ENCODE results near the gene ZFP69. TPM values are rescaled to one million over a fixed set of nuclear protein-coding genes. Genes with fewer than 3 reads are reported as not detected.
"Not testable (repeated sequence)": the region's sequence is repeated elsewhere in the genome, so short reads cannot be mapped to it uniquely, and the experiment has no call there.

Gene ZFP69
- total RNA-seq, 4 donors from 2014 or later = 2.5 to 5.8 (median 4.4) TPM

DNA sequence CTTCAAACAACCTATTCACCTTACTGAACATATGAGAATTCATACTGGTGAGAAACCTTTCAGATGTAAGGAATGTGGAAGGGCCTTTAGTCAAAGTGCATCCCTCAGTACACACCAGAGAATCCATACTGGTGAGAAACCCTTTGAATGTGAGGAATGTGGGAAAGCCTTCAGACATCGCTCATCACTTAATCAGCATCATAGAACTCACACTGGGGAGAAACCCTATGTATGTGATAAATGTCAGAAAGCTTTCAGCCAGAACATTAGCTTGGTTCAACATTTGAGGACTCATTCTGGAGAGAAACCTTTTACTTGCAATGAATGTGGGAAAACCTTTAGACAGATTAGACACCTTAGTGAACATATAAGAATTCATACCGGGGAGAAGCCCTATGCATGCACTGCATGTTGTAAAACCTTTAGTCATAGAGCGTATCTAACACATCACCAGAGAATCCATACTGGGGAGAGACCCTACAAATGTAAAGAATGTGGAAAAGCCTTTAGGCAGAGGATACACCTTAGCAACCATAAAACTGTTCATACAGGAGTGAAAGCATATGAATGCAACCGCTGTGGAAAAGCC, 18.3 kb downstream of the ZFP69 start:
- 100% methylated on average over 4 of the region's 4 CpGs for WGBS
- Histone ChIP-seq H3K9me3 (peaks cover 6 to 82% (median 62%) of the 10 kb centered on the region in 4 donors), H3K27me3 (no peaks in the 10 kb centered on the region), H3K4me3 (no peak overlapping the region), H3K27ac (replicated peaks in 1 of 4) (no peak overlapping the region), H3K4me1 (no peaks in the 10 kb centered on the region), H3K36me3 (peaks cover 15 to 80% (median 56%) of the 10 kb centered on the region in 4 donors)
- intact Hi-C loops (cut with DNase I) = no loop called here
- DNase-seq (ENCODE audit: extremely low spot score) = no peak
- TF ChIP-seq POLR2AphosphoS5 (IDR thresholded peaks at IDR 0.05) (no peak), EP300 (IDR thresholded peaks at IDR 0.05) (no peak), POLR2A (IDR thresholded peaks at IDR 0.05; ENCODE audit: low read depth) (no peak), CTCF (IDR thresholded peaks at IDR 0.05) (no peak)

- Histone ChIP-seq H3K9me3 (peaks cover 0 to 55% (median 20%) of the 10 kb centered on the region in 4 donors), H3K36me3 (peaks cover 0 to 20% (median 8%) of the 10 kb centered on the region in 4 donors)
- intact Hi-C loops (cut with DNase I); H3K27ac ChIP-seq (replicated peaks in 1 of 4); DNase-seq (ENCODE audit: extremely low spot score); H3K27me3 ChIP-seq; H3K4me3 ChIP-seq; H3K4me1 ChIP-seq: not testable (repeated sequence)
- 97% methylated on average over 4 of the region's 4 CpGs for WGBS
Measured at GRCh38 chr1:40502651-40503050, 25.6 kb downstream of the ZFP69 start.

GRCh38 chr1:40507973-40508372, 30.9 kb downstream of the ZFP69 start:
- TF ChIP-seq POLR2AphosphoS5 (IDR thresholded peaks at IDR 0.05) (no peak), CTCF (IDR thresholded peaks at IDR 0.05) (no peak)
- peak overlapping the region; percentile 72 to 84 (median 76) for H3K4me3 ChIP-seq
- H3K4me1 ChIP-seq = peaks cover 16 to 22% (median 18%) of the 10 kb centered on the region in 4 donors
- DNase-seq (ENCODE audit: extremely low spot score) = no peak
- peaks cover 0 to 11% (median under 1%) of the 10 kb centered on the region in 4 donors for H3K9me3 ChIP-seq
- WGBS = 63% methylated on average over 6 of the region's 6 CpGs
- intact Hi-C loops (cut with DNase I) = no loop called here
- H3K27me3 ChIP-seq = no peaks in the 10 kb centered on the region
- no peaks in the 10 kb centered on the region for H3K36me3 ChIP-seq
- peak overlapping the region; percentile 73 to 84 (median 78) for H3K27ac ChIP-seq (replicated peaks in 1 of 4)

- Histone ChIP-seq H3K9me3 (peaks cover 0 to 5% (median 0%) of the 10 kb centered on the region in 4 donors), H3K4me1 (peaks cover 16 to 22% (median 18%) of the 10 kb centered on the region in 4 donors), H3K27me3 (no peaks in the 10 kb centered on the region), H3K36me3 (no peaks in the 10 kb centered on the region), H3K27ac (replicated peaks in 1 of 4) (peak within 1 kb of the TSS; percentile 73 to 84 (median 78)), H3K4me3 (peak within 1 kb of the TSS; percentile 72 to 84 (median 76))
- WGBS = 2% methylated on average over 21 of the region's 76 CpGs
- TF ChIP-seq POLR2A (IDR thresholded peaks at IDR 0.05; ENCODE audit: low read depth) (no peak), POLR2AphosphoS5 (IDR thresholded peaks at IDR 0.05) (peak; percentile 79 to 88), EP300 (IDR thresholded peaks at IDR 0.05) (no peak), CTCF (IDR thresholded peaks at IDR 0.05) (peak in 1 of 3 experiments; percentile 8)
- DNase-seq (ENCODE audit: extremely low spot score) = peak; percentile 94
- intact Hi-C loops (cut with DNase I) = no loop called here
Measured at GRCh38 chr1:40508375-40509341, 31.6 kb downstream of the ZFP69 start, which contains the start of gene EXO5. TSS of gene EXO5 (plus strand) at chr1:40508767. CDS start at chr1:40514545, 5,778 bp downstream.

DNA sequence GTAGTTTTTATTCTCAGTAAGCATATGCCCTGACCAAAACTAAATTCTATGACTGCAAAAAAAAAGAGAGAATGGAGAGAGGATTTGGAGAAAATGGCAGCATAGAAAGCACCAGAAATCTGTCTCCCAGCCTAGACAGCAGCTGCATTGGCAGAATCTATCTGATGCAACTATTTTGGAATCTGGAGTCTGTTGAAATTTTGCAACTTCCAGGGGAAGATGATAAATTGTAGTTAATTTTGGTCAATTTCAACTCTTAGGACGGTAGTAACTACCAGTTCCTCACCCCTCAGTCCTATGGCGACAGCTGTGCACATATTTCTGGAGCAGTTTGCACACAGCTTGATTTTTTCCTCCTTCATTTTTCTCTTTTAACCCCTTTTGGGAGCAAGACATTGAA, 42.4 kb downstream of the ZFP69 start:
- H3K4me1 ChIP-seq = no peaks in the 10 kb centered on the region
- 83% methylated on average over 2 of the region's 2 CpGs for WGBS
- H3K9me3 ChIP-seq = peaks cover 0 to 17% (median 7%) of the 10 kb centered on the region in 4 donors
- H3K27ac ChIP-seq (replicated peaks in 1 of 4) = no peak overlapping the region
- no peak overlapping the region for H3K4me3 ChIP-seq
- no peak for DNase-seq (ENCODE audit: extremely low spot score)
- H3K27me3 ChIP-seq = no peaks in the 10 kb centered on the region
- H3K36me3 ChIP-seq = peaks cover 8 to 12% (median 11%) of the 10 kb centered on the region in 4 donors
- intact Hi-C loops (cut with DNase I) = no loop called here
- TF ChIP-seq POLR2AphosphoS5 (IDR thresholded peaks at IDR 0.05) (no peak), POLR2A (IDR thresholded peaks at IDR 0.05; ENCODE audit: low read depth) (no peak), EP300 (IDR thresholded peaks at IDR 0.05) (no peak), CTCF (IDR thresholded peaks at IDR 0.05) (no peak)

Measured in esophagus muscularis mucosa (tissue), 4 donors.